Brain microvascular endothelial cell (primary cell): ENCODE data around the gene CAMK2D.
A peak's percentile ranks its signal among the peaks of the same experiment; 100 is the strongest.

Source experiments
- DNase-seq: peaks from one replicate; pipeline ENCODE4 v3.0.0-alpha.2; 2020
- H3K27ac ChIP-seq: fragments of 250-450 bp; sonication (Bioruptor Pico); 2 replicates; pipeline ENCODE4 v1.5.1; 2020; ENCODE audit warnings: mild to moderate bottlenecking, moderate library complexity
- H3K27me3 ChIP-seq: fragments of 250-450 bp; sonication (Bioruptor Pico); replicated peaks from 2 replicates; pipeline ENCODE4 v1.5.1; 2020; ENCODE audit warnings: mild to moderate bottlenecking
- H3K36me3 ChIP-seq: fragments of 250-450 bp; sonication (Bioruptor Pico); replicated peaks from 2 replicates; pipeline ENCODE4 v1.5.1; 2020; ENCODE audit warnings: mild to moderate bottlenecking
- H3K4me3 ChIP-seq: 2 replicates; pipeline ENCODE4 v1.5.1; 2011; ENCODE audit warnings: low read depth, mild to moderate bottlenecking, control low read depth, low read length, moderate library complexity
- in situ Hi-C: cut with HindIII; loops from 2 replicates; pipeline ENCODE4 v1.10.0; 2017; ENCODE audit warnings: low sequenced_read_pairs, low pct_ligation_motif_present
- TF ChIP-seq, protein P1 (sequence below): IDR thresholded peaks from 2 replicates; pipeline ENCODE4 v1.5.1; 2011; ENCODE audit warnings: low read depth, mild to moderate bottlenecking, moderate library complexity, low read length, control low read depth, inconsistent platforms; ENCODE audit errors: missing control alignments

Gene CAMK2D

GRCh38 chr4:113757486-113757885 is 4.1 kb downstream of the CAMK2D start:
- Histone ChIP-seq H3K4me3 (no peak overlapping the region), H3K36me3 (no peaks in the 10 kb centered on the region), H3K27ac (no peak overlapping the region), H3K27me3 (no peaks in the 10 kb centered on the region)
- no peak for DNase-seq
- TF ChIP-seq, protein P1, sequence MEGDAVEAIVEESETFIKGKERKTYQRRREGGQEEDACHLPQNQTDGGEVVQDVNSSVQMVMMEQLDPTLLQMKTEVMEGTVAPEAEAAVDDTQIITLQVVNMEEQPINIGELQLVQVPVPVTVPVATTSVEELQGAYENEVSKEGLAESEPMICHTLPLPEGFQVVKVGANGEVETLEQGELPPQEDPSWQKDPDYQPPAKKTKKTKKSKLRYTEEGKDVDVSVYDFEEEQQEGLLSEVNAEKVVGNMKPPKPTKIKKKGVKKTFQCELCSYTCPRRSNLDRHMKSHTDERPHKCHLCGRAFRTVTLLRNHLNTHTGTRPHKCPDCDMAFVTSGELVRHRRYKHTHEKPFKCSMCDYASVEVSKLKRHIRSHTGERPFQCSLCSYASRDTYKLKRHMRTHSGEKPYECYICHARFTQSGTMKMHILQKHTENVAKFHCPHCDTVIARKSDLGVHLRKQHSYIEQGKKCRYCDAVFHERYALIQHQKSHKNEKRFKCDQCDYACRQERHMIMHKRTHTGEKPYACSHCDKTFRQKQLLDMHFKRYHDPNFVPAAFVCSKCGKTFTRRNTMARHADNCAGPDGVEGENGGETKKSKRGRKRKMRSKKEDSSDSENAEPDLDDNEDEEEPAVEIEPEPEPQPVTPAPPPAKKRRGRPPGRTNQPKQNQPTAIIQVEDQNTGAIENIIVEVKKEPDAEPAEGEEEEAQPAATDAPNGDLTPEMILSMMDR, result no peak
- in situ Hi-C loops, result no loop called here

- no peaks in the 10 kb centered on the region for H3K27me3 ChIP-seq
- H3K27ac ChIP-seq, result no peak overlapping the region
- DNase-seq, result peak; percentile 43
- TF ChIP-seq, protein P1, result no peak
- H3K36me3 ChIP-seq, result no peaks in the 10 kb centered on the region
- H3K4me3 ChIP-seq, result no peak overlapping the region
- in situ Hi-C loops, result no loop called here
These were observed 5.5 kb downstream of the CAMK2D start for GRCh38 chr4:113756005-113756410.

- TF ChIP-seq, protein P1, result no peak
- H3K36me3 ChIP-seq, result no peaks in the 10 kb centered on the region
- no peak overlapping the region for H3K27ac ChIP-seq
- no peaks in the 10 kb centered on the region for H3K27me3 ChIP-seq
- DNase-seq, result no peak
- in situ Hi-C loops, result no loop called here
- H3K4me3 ChIP-seq, result no peak overlapping the region
These were observed 10.8 kb downstream of the CAMK2D start for GRCh38 chr4:113750734-113751133.

GRCh38 chr4:113750296-113750695 is 11.2 kb downstream of the CAMK2D start:
- TF ChIP-seq, protein P1, result no peak
- Histone ChIP-seq H3K27ac (no peak overlapping the region), H3K36me3 (no peaks in the 10 kb centered on the region), H3K27me3 (no peaks in the 10 kb centered on the region), H3K4me3 (no peak overlapping the region)
- no peak for DNase-seq
- in situ Hi-C loops, result no loop called here

GRCh38 chr4:113749178-113749577 is 12.4 kb downstream of the CAMK2D start:
- TF ChIP-seq, protein P1, result no peak
- H3K27me3 ChIP-seq, result no peaks in the 10 kb centered on the region
- no peak overlapping the region for H3K27ac ChIP-seq
- no peaks in the 10 kb centered on the region for H3K36me3 ChIP-seq
- no peak for DNase-seq
- in situ Hi-C loops, result no loop called here
- H3K4me3 ChIP-seq, result no peak overlapping the region

DNA sequence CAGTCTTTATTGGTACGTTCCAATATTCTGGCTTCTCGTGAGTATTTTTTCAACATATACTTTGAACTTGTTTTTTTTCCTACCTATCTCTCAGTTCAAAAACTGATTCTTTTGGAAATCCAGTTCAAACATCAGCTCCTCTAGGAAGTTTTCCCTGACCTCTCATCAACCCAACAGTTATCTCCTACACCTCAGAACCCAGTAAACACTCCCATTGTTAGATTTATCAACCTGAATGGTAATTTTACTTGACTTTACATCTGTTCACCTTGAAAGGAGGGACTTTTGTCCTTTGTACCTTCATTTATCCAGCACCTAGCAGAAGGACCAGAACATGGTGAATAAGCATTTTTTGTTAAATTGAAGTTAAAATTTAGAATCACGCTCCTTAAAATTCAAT is 13.6 kb downstream of the CAMK2D start:
- Histone ChIP-seq H3K4me3 (no peak overlapping the region), H3K36me3 (no peaks in the 10 kb centered on the region), H3K27ac (no peak overlapping the region), H3K27me3 (no peaks in the 10 kb centered on the region)
- TF ChIP-seq, protein P1, result no peak
- DNase-seq, result no peak
- in situ Hi-C loops, result no loop called here
